ENCODE results near the gene CCDC127. TPM values are rescaled to one million over a fixed set of nuclear protein-coding genes. Genes with fewer than 3 reads are reported as not detected.
"Not testable (repeated sequence)": the region's sequence is repeated elsewhere in the genome, so short reads cannot be mapped to it uniquely, and the experiment has no call there.

Gene CCDC127, protein sequence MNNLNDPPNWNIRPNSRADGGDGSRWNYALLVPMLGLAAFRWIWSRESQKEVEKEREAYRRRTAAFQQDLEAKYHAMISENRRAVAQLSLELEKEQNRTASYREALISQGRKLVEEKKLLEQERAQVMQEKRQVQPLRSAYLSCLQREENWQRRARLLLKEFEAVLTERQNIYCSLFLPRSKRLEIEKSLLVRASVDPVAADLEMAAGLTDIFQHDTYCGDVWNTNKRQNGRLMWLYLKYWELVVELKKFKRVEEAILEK
- total RNA-seq, result 1 to 10 TPM; 1.9 to 2.3 TPM
- polyA plus RNA-seq, result 1 to 10 TPM; 1.1 to 2.6 TPM

DNA sequence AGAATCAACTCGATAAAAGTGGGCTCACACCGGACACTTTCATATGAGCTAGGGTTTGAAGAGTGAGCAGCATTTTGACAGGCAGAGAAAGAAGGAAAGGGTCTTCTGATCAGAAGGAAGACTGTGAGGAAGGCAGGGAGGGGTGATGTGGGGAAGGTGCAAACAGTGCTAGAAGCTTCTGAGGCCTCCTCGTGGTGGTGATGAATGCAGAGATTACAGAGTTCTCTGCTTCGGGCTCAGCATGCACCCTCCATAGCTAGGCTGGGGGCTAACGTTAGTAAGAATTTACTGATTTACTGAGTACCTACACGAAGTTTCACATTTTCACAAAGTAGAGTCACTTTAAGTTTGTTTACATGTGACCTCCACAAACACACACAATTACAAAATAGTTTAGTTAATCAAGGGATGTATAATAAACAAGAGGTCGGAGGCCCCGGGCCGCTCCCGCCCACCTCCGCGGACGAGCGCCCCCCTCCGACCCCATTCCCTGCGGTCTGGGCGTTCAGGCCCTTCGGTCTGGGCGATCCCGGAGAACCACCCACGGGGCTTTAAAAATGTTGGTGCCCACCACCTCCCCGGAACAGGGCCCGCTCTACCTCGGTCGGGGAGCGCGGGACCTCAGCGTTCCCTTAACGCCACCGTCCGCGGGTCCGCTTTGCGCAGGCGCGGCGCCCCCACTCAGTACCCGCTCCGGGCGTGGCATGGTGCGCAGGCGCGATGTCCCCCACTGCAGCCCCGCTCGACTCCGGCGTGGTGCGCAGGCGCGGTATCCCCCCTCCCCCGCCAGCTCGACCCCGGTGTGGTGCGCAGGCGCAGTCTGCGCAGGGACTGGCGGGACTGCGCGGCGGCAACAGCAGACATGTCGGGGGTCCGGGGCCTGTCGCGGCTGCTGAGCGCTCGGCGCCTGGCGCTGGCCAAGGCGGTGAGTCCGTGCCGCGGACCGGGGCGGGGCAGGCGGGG, at the start of gene CCDC127, which contains the start of gene SDHA:
TSS of gene CCDC127 (minus strand) at position 660 of the 963 bp plus-strand sequence. CDS start 1,304 bp downstream, outside the sequence.
TSS of gene SDHA (plus strand) at position 827 of the 963 bp plus-strand sequence. CDS start at position 863, 36 bp downstream.
- peak within 1 kb of the TSS; percentile 86 to 95 for H3K27ac ChIP-seq (ENCODE audit: low read depth in 1 of 2, low read length in 2 of 2)
- peak; percentile 95 for DNase-seq (ENCODE audit: low spot score)
- H3K36me3 ChIP-seq (ENCODE audit: control insufficient read depth in 4 of 4, insufficient read depth in 3 of 4, low read depth in 1 of 4, low read length in 3 of 4); H3K27me3 ChIP-seq (ENCODE audit: control insufficient read depth in 4 of 4, insufficient read depth in 4 of 4, low read length in 3 of 4); H3K9me3 ChIP-seq (ENCODE audit: control insufficient read depth in 4 of 4, low read length in 3 of 4): not testable (repeated sequence)
- 3% methylated on average over 75 of the region's 75 CpGs for WGBS
- H3K9ac ChIP-seq (ENCODE audit: low read depth in 1 of 2, low read length in 2 of 2), result peak within 1 kb of the TSS; percentile 88 to 97
- H3K4me3 ChIP-seq (ENCODE audit: low read depth in 1 of 3, low read length in 3 of 3), result peak within 1 kb of the TSS; percentile 87 to 99 (median 92)
- peaks cover 1 to 26% (median 14%) of the 10 kb centered on the region in 4 donors for H3K4me1 ChIP-seq (ENCODE audit: control insufficient read depth in 4 of 4, insufficient read depth in 4 of 4, low read length in 3 of 4)
- TF ChIP-seq YY1 (IDR thresholded peaks at IDR 0.05), result peak; percentile 19
- TF ChIP-seq EGR1 (IDR thresholded peaks at IDR 0.05; ENCODE audit: low read depth in 2 of 2), result peak in 1 of 2 donors; percentile 22
- TF ChIP-seq GABPA (IDR thresholded peaks at IDR 0.05 in 1 of 2, conservative IDR thresholded peaks at IDR 0.05 in 1 of 2), result peak in 1 of 2 donors; percentile 14

DNA sequence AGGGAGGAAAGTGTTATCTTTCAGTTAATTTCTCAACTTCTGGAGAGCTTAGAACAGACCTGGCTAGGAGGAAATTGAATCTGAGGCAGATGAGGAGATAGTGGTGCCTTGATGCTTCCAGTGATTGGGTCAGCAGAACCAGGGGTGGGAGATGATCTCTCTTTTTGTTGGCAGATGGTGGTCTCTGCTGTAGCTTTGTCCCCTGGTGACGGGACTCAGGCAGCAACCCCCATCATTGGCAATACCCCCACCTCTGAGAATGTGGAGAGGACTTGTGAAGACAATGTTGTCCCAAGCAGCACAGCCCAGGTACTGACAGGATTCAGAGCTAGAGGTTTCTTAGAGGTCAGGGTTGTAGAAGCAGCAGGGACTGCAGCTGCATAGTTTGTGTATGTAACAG, 49.8 kb upstream of the CCDC127 start:
- 92% methylated on average over 1 of the region's 1 CpG for WGBS
- Histone ChIP-seq H3K4me3 (ENCODE audit: low read depth in 1 of 3, low read length in 3 of 3) (no peak overlapping the region), H3K9me3 (ENCODE audit: control insufficient read depth in 4 of 4, low read length in 3 of 4) (no peaks in the 10 kb centered on the region), H3K27me3 (ENCODE audit: control insufficient read depth in 4 of 4, insufficient read depth in 4 of 4, low read length in 3 of 4) (no peaks in the 10 kb centered on the region), H3K4me1 (ENCODE audit: control insufficient read depth in 4 of 4, insufficient read depth in 4 of 4, low read length in 3 of 4) (peaks cover 4 to 14% (median 9%) of the 10 kb centered on the region in 4 donors), H3K27ac (ENCODE audit: low read depth in 1 of 2, low read length in 2 of 2) (no peak overlapping the region), H3K36me3 (ENCODE audit: control insufficient read depth in 4 of 4, insufficient read depth in 3 of 4, low read depth in 1 of 4, low read length in 3 of 4) (peaks cover 0 to 17% (median 4%) of the 10 kb centered on the region in 4 donors), H3K9ac (ENCODE audit: low read depth in 1 of 2, low read length in 2 of 2) (no peak overlapping the region)
- no peak for DNase-seq (ENCODE audit: low spot score)
- no peak for TF ChIP-seq YY1 (IDR thresholded peaks at IDR 0.05)
- no peak for TF ChIP-seq SP1 (IDR thresholded peaks at IDR 0.05)
- TF ChIP-seq NR2F2 (IDR thresholded peaks at IDR 0.05), result no peak
- no peak for TF ChIP-seq HNF4A (conservative IDR thresholded peaks at IDR 0.05)
- no peak for TF ChIP-seq FOXA1 (IDR thresholded peaks at IDR 0.05)
- TF ChIP-seq TAF1 (conservative IDR thresholded peaks at IDR 0.05), result no peak
- no peak for TF ChIP-seq FOXA2 (IDR thresholded peaks at IDR 0.05)
- no peak for TF ChIP-seq RXRA (IDR thresholded peaks at IDR 0.05)

- 96% methylated on average over 19 of the region's 19 CpGs for WGBS
- not testable (repeated sequence) for H3K4me3 ChIP-seq (ENCODE audit: low read depth in 1 of 3, low read length in 3 of 3); DNase-seq (ENCODE audit: low spot score); H3K27ac ChIP-seq (ENCODE audit: low read depth in 1 of 2, low read length in 2 of 2); H3K27me3 ChIP-seq (ENCODE audit: control insufficient read depth in 4 of 4, insufficient read depth in 4 of 4, low read length in 3 of 4); H3K9me3 ChIP-seq (ENCODE audit: control insufficient read depth in 4 of 4, low read length in 3 of 4); H3K9ac ChIP-seq (ENCODE audit: low read depth in 1 of 2, low read length in 2 of 2)
- Histone ChIP-seq H3K36me3 (ENCODE audit: control insufficient read depth in 4 of 4, insufficient read depth in 3 of 4, low read depth in 1 of 4, low read length in 3 of 4) (peaks cover 0 to 17% (median 4%) of the 10 kb centered on the region in 4 donors), H3K4me1 (ENCODE audit: control insufficient read depth in 4 of 4, insufficient read depth in 4 of 4, low read length in 3 of 4) (peaks cover 4 to 14% (median 9%) of the 10 kb centered on the region in 4 donors)
Observed at GRCh38 chr5:266311-267026, 48.5 kb upstream of the CCDC127 start.

- Histone ChIP-seq H3K4me1 (ENCODE audit: control insufficient read depth in 4 of 4, insufficient read depth in 4 of 4, low read length in 3 of 4) (peaks cover 4 to 14% (median 9%) of the 10 kb centered on the region in 4 donors), H3K4me3 (ENCODE audit: low read depth in 1 of 3, low read length in 3 of 3) (no peak overlapping the region), H3K27ac (ENCODE audit: low read depth in 1 of 2, low read length in 2 of 2) (peak overlapping the region; percentile 52 to 82), H3K9me3 (ENCODE audit: control insufficient read depth in 4 of 4, low read length in 3 of 4) (no peaks in the 10 kb centered on the region), H3K27me3 (ENCODE audit: control insufficient read depth in 4 of 4, insufficient read depth in 4 of 4, low read length in 3 of 4) (no peaks in the 10 kb centered on the region), H3K9ac (ENCODE audit: low read depth in 1 of 2, low read length in 2 of 2) (no peak overlapping the region), H3K36me3 (ENCODE audit: control insufficient read depth in 4 of 4, insufficient read depth in 3 of 4, low read depth in 1 of 4, low read length in 3 of 4) (peaks cover 0 to 17% (median 4%) of the 10 kb centered on the region in 4 donors)
- no peak for DNase-seq (ENCODE audit: low spot score)
- 93% methylated on average over 10 of the region's 10 CpGs for WGBS
- TF ChIP-seq SP1 (IDR thresholded peaks at IDR 0.05) (no peak), YY1 (IDR thresholded peaks at IDR 0.05) (no peak), FOXA2 (IDR thresholded peaks at IDR 0.05) (no peak), MAX (IDR thresholded peaks at IDR 0.05) (no peak), JUND (IDR thresholded peaks at IDR 0.05) (no peak), TAF1 (conservative IDR thresholded peaks at IDR 0.05) (no peak)
- TF ChIP-seq, protein P1, sequence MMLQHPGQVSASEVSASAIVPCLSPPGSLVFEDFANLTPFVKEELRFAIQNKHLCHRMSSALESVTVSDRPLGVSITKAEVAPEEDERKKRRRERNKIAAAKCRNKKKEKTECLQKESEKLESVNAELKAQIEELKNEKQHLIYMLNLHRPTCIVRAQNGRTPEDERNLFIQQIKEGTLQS (IDR thresholded peaks at IDR 0.05), result no peak
- TF ChIP-seq, protein P2, sequence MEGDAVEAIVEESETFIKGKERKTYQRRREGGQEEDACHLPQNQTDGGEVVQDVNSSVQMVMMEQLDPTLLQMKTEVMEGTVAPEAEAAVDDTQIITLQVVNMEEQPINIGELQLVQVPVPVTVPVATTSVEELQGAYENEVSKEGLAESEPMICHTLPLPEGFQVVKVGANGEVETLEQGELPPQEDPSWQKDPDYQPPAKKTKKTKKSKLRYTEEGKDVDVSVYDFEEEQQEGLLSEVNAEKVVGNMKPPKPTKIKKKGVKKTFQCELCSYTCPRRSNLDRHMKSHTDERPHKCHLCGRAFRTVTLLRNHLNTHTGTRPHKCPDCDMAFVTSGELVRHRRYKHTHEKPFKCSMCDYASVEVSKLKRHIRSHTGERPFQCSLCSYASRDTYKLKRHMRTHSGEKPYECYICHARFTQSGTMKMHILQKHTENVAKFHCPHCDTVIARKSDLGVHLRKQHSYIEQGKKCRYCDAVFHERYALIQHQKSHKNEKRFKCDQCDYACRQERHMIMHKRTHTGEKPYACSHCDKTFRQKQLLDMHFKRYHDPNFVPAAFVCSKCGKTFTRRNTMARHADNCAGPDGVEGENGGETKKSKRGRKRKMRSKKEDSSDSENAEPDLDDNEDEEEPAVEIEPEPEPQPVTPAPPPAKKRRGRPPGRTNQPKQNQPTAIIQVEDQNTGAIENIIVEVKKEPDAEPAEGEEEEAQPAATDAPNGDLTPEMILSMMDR (IDR thresholded peaks at IDR 0.05; ENCODE audit: low read depth, low read length, missing input control), result no peak
Observed at GRCh38 chr5:264338-264737, 46.4 kb upstream of the CCDC127 start.
